ENCODE data around the gene SERINC2.

- TF ChIP-seq CTCF (IDR thresholded peaks at IDR 0.05 in 8 of 11, conservative IDR thresholded peaks at IDR 0.05 in 3 of 11) = no peak
- no peak for TF ChIP-seq POLR2A (IDR thresholded peaks at IDR 0.05)
- TF ChIP-seq POLR2AphosphoS5 (IDR thresholded peaks at IDR 0.05) = no peak
These were observed 48.3 kb upstream of the SERINC2 start for GRCh38 chr1:31364561-31365250.

All from spleen (tissue), 7 donors.